GM21619 (cell line): ENCODE results near the gene USP10.
A peak's percentile ranks its signal among the peaks of the same experiment; 100 is the strongest.

Experiments
- ATAC-seq: cut with Tn5 transposase; IDR thresholded peaks from one replicate; pipeline ENCODE4 v1.9.1; 2021; ENCODE audit not compliant: unreplicated experiment

USP10 gene

DNA sequence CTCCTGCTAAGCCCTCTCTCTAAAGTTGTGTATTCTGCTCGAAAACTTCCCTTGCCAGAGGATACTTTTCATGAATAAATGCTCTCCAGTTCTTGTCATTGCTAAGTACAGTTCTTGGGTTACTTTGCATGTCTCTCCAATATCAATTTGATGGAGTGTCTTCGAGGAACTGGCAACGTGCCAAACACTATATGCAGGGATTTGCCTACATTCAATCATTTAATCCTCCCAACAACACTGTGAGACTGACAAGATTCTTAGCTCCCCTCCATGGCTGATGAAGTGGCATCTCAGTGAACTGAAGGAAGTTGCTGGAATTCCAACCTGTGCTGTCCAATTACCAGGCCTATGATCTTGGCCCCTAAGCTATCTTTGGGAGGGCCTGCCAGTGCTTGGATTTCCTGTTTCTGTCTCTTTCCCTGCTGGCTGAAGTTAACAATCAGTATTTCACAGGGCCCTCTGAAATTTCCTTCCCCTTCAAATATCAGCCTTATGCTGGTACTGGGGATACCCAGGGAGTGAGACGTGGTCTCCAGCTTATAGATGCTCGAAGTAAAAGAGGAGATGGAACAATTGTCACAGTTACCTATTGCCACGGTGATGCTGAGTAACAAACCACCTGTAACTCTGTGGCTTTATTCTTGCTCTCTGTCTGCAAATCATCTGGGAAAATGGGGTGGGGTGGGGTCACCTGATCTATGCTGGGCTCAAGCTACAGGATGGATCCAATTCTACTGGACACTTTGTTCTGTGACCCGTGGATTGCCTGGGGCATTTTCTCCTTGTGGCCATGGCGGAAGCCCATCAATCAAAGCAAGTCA, 100.6 kb downstream of the USP10 start:
- ATAC-seq = no peak

DNA sequence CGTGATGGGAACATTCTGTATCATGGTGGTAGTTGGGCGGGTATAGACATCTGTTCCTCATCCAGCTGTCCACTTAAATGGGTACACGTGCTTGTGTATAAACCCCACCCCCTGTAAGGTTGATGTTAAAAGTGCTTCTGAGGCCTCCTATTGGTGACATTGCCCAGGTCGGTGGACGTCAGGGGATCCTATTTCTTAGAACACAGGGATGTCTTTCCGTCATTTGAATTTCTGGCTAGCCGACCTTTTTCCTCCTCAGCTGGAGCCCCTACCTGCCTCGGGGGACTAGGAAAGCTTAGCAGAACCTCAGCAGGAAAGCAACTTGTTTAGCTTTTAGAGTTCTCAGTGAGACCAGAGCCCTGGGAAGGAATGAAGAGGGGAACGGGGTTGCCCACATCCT, 103.3 kb downstream of the USP10 start:
- ATAC-seq = no peak

DNA sequence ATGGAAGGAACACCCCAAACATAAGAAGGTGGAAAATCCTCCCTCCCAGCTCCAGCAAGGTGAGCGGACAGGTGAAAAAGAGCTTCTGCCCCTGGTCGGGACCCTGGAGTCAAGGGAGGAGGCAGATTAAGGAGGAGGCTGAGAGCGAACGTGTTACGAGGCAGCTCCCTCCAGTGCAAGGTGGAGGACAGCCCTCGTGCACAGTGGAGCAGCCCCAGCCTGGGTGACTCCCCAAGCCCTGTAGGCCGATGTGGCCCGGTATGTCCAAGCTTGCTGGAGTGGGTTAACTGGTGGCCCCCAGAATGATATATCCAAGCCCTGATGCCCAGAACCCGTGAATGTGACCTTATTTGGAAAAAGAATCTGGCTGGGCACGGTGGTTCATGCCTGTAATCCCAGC, 104.5 kb downstream of the USP10 start:
- ATAC-seq = no peak

DNA sequence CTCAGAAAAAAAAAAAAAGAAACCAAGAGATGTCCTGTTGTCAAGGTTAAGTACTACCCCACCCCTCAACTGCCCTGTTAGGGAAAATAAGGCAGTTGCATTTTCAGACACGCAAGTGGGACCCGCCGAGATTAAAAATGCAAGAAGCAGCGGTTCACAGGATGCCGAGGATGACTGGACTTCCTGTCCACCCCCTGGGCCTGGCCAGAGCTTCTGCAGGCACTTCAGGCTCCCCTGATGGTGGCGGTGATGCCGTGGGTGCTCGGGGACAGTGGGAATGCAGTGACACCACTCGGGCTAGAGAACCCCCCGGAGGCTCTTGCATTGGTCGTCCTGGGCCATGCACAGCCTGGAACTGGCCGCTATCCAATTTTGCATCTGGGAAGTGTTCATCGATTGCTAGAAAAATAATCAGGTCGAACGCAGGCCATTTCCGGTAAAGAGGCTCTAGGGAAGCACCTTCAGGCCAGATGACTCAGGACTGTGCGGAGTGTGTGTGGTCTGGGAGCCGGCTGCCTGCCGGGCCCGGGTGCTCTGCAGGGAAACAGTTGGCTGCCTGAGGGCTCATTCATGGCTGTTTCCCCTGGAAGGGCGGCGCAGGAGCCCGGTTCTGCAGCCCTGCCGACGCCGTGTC, 106.6 kb downstream of the USP10 start:
- ATAC-seq = peak; percentile 49

DNA sequence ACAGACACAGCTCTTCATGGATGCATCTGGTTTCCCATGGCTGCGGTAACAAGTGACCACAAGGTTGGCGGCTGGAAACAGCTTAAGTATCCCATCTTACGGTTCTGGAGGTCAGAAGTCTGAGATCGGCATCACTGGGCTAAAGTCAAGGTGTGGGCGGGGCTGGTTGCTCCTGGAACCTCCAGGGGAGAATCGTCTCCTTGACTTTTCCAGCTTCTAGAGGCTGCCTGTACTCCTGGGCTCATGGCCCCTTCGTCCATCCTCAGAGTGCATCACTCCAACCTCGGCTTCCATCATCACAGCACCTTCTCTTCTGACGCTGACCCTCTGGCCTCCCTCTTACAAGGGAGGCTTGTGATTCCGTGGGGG, 107.1 kb downstream of the USP10 start:
- no peak for ATAC-seq

DNA sequence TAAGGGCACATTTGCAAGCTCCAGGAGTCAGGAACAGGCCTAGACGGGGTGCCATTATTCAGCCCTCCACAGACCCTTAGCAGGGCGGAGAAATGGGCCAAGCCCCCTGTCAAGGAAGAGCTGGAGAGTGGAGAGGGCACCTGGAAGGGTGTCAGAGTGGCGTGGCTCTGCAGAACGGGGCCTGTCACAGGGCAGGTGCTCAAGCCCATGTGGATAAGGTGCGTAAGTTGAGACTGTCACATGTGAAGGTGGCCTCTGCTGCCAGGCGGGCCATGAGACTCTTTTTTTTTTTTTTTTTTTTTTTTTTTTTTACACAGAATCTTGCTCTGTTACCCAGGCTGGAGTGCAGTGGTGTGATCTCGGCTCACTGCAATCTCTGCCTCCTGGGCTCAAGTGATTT, 108.0 kb downstream of the USP10 start:
- no peak for ATAC-seq

DNA sequence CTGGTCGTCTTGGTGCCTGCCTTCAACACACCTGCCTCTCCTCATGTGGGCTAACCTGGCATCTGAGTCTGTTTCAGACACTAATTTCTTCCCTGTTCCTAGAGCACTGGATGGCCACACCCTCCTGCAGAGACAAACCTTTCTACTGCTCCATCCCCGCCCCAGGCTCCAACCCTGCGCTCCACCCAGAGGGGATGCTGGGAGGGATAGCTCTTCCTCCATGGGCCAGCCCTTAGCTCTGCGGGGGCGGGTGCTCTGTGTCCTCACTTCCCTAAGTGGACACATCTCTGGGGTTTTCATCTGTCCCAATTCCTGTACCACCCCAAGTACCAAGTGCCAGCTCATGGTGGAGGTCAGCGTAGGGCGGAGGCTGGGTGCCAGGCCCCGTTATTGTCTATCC, 109.0 kb downstream of the USP10 start:
- ATAC-seq = no peak

DNA sequence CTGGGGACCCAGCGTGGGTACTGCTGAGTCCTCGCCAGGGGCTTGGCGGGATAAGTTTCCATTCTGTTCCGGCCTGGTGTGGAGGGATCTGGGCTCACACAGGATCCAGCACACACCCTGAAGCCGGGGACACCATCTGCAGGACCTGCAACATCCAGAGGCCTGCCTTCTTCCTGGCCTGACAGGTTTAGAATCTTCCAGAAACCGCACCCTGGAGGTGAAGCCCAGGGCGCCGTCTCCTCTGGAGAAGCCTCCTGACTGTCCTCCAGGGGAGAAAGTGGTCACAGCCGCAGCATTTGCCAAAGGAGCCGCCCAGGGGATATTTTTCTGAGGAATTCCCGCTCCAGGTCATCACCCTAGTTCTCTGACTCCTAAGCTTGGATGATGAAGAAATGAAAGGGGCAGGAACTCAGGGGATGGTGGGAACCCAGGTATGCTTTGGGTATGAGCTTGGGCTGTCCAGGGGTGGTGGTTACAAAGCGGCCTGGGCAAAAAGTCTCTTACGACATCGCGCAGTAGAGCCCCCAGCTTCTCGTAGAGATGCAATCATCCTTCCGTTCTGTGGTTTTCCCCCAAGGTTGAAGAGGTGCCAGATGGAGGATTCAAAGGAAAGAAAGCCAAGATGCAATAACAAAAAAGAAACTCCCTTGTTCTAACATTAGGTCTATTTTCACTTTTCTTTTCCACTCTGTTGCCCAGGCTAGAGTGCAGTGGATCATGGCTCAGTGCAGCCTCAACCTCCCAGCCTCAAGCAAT, 110.9 kb downstream of the USP10 start:
- peak; percentile 57 for ATAC-seq

DNA sequence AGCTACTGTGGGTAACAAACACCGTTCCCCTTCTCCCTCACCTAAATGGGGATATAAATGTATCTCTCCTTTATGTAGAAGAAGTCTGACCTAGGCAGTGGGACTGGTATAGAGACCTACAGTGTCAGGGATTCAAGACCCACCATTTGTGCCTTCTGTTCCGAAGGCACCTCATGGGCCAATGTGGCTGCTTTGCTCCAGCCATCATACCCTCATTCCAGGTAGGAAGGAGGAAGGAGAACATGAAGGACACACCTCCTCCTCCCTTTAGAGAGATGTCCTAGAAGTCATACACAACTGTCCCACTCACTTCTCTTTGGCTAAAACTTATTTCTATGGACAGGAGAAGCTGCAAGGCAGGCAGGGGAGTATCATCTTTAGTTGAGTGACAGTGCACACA, 111.7 kb downstream of the USP10 start:
- ATAC-seq = no peak

DNA sequence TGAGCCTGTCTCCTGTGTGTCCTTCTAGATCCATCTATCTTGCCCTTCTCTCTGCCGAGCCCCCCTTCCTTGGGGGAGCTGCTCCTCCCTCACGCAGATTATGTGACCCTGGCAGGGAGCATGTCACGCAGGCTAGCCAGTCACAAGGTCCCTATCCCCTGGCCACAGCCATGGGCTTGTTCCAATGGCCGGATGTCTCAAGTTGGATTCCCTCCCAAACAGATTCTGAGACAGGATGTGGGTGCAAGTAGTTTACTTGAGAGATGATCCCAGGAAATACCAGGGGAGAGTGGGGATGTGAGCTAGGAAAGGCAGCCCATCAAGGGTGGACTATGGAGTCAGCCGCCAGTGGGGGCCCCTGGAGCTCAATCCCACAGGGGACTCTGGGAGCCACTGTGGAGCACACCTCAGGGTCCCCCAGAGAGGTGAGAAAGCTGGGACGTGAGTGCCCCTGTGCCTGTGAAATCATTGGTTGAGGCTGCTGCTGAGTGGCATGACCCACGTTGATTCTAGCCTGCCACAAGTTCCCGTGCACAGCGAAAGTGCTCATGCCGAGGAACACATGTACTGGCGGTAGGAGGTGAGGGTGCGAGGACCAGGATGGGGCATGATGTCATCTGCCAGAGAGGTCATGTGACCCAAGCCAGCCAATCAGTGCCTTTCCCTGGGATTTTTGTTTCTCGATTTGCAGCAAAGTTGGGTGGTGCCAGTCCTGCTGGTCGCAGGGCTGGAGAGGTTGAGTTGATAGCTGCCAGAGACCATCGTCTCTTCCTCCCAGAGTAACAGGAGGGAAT, 113.5 kb downstream of the USP10 start:
- no peak for ATAC-seq

DNA sequence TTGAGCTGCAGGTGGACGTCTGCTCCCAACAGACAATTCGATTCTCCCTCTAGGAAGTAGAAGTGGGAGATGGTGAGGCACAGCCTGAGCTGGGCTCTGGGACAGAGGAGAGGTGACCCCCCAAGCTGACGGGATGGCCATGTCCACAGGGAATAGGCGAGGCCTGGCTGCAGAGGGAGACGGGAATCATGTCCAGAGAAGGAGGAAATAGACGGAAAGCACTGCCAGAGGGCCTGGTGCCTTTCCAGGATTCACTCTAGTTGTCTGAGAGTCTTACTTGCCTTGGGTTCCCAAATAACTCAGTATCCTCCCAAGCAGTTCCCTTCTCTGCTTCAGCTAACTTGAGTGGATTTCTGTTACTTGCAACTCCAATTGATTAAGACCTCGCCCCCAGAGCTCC, 115.7 kb downstream of the USP10 start:
- ATAC-seq = no peak

DNA sequence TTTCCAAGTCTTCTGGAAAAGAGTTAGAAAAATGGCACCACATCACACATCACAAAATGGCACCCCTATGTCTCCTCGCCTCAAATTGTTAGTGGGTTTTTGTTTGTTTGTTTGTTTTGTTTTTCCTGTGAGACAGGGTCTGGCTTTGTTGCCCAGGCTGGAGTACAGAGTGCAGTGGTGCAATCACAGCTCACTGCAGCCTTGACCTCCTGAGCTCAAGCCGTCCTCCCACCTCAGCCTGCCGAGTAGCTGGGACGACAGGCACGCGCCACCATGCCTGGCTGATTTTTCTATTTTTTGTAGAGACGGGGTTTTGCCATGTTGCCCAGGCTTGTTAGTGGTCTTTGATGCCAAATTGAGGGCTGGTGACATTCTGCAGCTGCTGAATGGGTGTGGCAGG, 116.2 kb downstream of the USP10 start:
- ATAC-seq = no peak

DNA sequence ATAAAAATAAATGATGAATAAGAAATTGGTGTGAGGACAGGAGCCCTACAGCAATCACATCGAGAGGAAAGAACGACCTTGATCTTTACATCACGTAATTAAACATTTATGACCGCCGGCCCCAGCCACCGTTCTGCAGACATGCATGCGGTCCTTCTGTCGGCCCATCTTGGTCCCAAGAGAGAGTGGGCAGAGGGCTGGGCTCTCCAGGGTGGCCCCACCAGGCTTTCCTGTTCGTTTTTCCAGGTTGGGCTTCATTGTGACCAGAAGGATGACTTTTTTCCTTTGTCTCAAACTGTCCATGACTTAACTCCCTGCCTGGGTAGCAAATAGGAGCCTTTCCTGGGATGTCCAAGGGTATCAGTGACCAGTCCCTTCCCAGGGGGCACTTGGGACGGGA, 116.7 kb downstream of the USP10 start:
- no peak for ATAC-seq

DNA sequence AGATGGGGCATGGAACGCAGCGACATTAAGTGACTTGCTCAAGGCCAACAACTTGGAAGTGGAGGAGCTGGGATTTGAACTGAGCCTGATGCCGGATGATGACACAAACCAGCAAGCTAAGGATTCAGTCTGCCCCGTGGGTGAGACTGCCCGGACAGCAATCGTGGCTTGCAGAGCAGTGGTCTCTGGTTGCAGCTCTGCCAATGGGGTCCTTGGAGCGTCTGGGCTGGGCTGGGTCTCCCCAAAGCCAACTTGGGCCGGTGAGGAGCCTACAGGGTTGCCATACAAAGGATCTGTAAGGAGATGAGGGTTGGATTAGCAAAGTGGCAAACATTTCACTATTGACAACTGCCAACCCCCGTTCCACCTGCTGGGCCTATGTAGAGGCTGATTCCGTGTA, 117.4 kb downstream of the USP10 start:
- no peak for ATAC-seq

DNA sequence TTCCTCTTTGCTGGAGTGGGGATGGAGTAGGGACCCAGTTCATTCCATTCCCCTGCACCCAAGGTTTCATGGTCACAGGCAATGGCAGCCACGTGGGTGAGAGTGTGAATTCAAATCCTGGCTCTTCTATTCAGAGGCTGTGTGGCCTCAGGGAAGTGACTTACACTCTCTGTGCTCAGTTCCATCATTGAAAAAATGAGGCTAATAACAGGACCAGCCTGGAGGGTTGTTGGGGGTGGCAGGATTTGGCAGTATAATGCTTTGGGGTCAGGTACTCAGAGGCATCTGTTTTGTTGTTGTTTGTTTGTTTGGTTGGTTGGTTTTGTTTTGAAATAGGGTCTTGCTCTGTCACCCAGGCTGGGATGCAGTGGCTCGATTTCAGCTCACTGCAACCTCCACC, 117.8 kb downstream of the USP10 start:
- ATAC-seq = no peak

DNA sequence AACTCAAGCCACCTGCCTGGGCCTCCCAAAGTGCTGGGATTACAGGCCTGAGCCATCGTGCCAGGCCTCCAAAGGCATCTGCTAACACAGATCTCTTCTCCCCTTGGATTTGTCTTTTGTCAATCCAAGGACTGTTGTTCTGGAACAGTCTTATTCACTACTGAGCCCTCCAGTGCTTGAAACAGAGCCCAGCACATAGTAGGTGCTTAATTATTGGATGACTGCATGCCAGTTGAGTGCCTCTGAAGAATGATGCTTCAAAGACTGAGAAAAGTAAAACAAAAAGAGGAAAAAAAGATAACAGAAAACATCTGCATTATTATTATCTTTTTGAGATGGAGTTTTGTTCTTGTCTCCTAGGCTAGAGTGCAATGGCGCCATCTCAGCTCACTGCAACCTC, 118.3 kb downstream of the USP10 start:
- no peak for ATAC-seq

DNA sequence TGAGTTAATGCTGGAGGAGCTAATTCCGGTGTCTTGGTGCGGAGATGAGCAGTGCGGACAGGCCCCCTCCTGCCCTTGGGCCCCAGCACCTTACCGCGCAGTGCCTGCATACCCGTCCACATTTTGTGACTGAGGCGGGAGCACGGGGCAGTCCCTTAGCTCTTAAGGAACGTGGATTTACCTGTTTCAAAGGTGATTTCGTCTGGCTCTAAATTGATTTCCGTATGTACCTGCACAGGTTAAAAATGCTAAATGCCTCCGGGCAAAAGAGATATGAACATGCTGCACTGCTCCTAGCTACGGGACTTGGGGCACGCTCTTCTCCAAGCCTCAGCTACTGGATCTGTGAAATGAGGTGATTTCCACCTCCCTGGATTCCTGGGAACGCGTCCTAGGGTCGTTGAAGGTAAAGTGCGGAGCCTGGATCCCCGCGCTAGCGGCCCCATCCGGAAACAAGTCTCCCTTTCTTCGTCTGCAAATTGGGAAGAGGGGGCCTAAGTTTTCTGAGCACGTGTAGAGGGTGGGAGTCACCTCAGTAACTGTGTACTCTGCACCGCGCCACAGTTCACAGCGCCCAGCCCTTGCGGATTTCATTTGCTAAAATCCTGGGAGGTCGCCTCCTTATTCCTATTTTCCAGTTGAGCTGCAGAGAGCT, 119.3 kb downstream of the USP10 start:
- no peak for ATAC-seq

DNA sequence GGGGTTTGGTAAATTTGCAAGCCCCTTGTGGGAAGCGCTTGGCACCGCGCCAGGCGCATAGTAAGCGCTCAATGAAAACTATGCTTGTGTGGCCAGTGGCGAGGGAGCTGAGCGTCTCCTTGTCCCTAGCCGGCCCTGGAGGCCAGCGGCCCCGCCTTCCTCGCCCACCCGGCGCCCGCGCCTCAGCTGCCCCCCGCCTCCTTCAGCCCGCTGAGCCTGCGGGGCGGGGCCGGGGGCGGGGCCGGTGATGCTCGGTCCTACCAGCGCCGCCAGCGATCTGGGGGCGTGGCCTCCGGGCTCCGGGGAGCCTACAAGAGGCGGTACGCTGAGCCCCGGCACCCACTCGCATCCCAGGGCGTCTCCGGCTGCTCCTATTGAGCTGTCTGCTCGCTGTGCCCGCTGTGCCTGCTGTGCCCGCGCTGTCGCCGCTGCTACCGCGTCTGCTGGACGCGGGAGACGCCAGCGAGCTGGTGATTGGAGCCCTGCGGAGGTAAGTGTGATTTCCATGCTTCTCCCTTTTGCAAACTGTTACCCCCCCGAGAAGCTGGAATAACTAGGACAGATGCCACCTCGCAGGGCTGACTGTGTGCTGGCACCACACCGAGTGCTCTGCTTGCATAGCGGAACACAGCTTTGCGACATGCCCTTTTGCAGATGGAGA, 120.0 kb downstream of the USP10 start, which contains the start of gene CRISPLD2:
Gene CRISPLD2 (plus strand): TSS at position 342 of the 661 bp plus-strand sequence. CDS start 18,511 bp downstream, outside the sequence.
- ATAC-seq = peak; percentile 66

DNA sequence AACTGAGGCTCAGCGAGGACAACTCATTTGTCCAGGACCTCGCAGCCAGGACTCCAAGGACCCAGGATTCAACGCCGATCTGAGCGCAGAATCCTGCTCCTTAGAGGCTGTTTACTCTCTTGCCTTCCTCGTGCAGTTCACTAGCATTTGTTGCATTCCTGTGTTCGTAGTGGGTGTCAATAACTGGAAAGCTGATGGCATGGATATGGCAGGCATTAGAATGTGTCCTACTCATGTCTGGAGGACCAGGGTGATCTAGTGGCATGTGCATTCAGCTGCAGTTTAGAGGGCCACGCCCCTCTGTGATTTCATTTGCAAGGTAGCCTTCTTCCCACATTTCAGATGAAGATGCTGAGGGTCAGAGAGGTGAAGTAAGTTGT, 120.5 kb downstream of the USP10 start:
- no peak for ATAC-seq

DNA sequence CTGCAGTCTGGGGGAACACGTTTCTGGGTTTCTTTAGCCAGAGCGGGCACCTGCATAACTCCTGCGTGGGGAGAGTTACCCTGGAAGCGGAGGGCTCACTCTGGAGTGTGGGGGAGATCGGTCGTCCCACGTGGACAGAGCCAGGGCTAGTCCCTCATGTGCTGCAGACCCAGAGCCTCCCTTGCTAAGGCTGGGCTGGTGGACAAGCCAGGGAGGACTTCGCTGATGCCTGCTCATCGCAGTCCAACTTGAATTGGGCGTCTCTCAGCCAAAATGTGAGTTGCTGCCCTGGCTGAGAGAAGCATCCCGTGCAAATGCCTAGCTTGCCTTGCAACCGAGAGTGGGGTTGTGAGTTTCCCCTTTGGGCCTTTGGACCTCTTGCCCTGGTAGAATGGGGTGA, 121.0 kb downstream of the USP10 start:
- no peak for ATAC-seq
